GM10248 (cell line): ENCODE measurements around the gene ANKRD31.
"Not testable (repeated sequence)": the region's sequence is repeated elsewhere in the genome, so short reads cannot be mapped to it uniquely, and the experiment has no call there.

Experiments used
- CTCF ChIA-PET: fragments of 300-600 bp; sonication (Branson Sonifier 250); formaldehyde crosslinking; extraction: SDS; loops from one replicate; lab custom pipeline; 2021; ENCODE audit warnings: antibody characterized with exemption; lab: Yijun Ruan, JAX
- POLR2A ChIA-PET: fragments of 350-650 bp; sonication (Branson Sonifier 250); formaldehyde crosslinking; extraction: SDS; loops from one replicate; lab custom pipeline; 2020; ENCODE audit warnings: antibody characterized with exemption; lab: Yijun Ruan, JAX
- DNase-seq: peaks from one replicate; pipeline ENCODE4 v3.0.0; 2012; ENCODE audit errors: extremely low spot score
- CTCF ChIP-seq: IDR thresholded peaks from 2 replicates; pipeline ENCODE4 v1.5.1; 2012; ENCODE audit warnings: mild to moderate bottlenecking, low read depth; ENCODE audit errors: extremely low read depth, missing control alignments, control extremely low read depth

ANKRD31 gene

GRCh38 chr5:75138689-75139088, 98.0 kb downstream of the ANKRD31 start:
- POLR2A ChIA-PET = no interaction called here
- no peak for TF ChIP-seq CTCF
- CTCF ChIA-PET = no interaction called here
- DNase-seq = no peak

DNA sequence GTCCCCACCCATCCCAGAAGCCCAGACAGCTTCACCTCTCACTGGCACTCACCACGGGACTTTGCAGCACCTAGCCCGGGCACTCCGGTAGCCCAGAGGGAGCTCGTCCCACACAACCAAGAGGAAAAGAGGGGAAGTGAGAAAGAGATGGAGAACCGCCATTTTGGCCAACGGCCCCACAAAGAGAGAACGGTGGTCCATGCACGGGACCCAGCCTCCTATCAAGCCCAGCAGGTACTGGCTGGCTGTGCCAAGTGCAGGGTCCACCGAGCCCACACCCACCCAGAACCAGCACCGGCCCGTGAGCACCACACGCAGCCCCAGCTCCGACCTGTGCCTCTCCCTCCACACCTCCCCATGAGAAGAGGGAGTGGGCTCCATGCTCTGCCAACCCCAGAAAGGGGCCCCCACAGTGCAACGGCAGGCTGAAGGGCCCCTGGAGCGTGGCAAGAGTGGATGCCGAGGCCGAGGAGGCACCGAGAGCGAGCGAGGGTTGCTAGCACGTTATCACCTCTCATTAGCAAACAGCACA, 105.8 kb downstream of the ANKRD31 start:
- ChIA-PET CTCF (no interaction called here), POLR2A (no interaction called here)
- DNase-seq = no peak
- TF ChIP-seq CTCF = no peak

GRCh38 chr5:75116856-75117255, 119.8 kb downstream of the ANKRD31 start:
- TF ChIP-seq CTCF = no peak
- ChIA-PET POLR2A (no interaction called here), CTCF (no interaction called here)
- no peak for DNase-seq

GRCh38 chr5:75114311-75114710, 122.4 kb downstream of the ANKRD31 start:
- DNase-seq, CTCF ChIA-PET, POLR2A ChIA-PET: not testable (repeated sequence)

- ChIA-PET POLR2A (no interaction called here), CTCF (no interaction called here)
- no peak for TF ChIP-seq CTCF
- DNase-seq = no peak
Observed at GRCh38 chr5:75113354-75114113, 123.1 kb downstream of the ANKRD31 start.

DNA sequence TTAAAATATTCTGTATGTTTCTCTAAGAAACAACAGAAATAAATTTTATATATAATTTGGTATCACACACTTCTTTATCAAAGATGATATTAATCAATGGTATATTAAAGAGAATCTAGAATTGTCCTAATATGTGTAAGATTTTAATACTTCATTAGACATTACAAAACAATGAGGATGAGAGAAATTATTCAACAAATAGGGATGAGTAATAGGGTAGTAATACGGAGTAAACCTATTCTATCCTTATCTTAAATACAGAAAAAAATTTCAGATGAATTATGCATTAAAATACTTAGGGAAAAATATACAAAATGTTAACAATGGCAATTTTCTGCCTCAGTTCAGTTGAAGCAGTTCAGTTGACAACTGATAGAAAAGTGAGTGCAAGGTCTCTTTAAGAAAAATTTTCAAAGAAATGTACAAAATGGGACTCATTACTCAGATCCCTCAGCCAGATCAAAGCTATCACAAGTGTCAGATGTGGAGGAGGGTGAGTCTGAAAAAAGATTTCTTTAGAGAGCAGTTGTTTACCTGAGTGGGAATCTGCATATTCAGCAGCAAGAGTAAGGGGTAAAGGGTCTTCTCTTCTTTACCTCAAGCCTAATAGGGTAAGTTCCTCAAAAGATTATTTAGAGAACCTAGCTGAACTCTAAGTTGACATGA, 127.6 kb downstream of the ANKRD31 start:
- no peak for TF ChIP-seq CTCF
- DNase-seq = no peak
- ChIA-PET CTCF (no interaction called here), POLR2A (no interaction called here)

- no peak for TF ChIP-seq CTCF
- ChIA-PET CTCF (no interaction called here), POLR2A (no interaction called here)
- no peak for DNase-seq
Observed at GRCh38 chr5:75108515-75108914, 128.2 kb downstream of the ANKRD31 start.

DNA sequence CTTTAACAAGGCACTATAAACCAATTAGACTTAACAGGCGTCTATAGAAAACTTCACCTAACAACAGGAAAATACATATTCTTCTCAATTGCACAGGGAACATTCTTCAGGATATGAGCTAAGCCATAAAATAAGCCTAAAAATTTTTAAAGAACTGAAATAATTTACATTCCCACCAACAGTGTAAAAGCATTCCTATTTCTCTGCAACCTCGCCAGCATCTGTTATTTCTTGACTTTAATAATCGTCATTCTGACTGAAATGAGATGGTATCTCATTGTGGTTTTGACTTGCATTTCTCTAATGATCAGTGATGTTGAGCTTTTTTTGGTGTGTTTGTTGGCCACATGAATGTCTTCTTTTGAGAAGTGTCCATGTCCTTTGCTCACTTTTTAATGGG, 140.7 kb downstream of the ANKRD31 start:
- DNase-seq, CTCF ChIA-PET, POLR2A ChIA-PET: not testable (repeated sequence)
